ENCODE results near the gene SIAH1.

The SIAH1 gene

DNA sequence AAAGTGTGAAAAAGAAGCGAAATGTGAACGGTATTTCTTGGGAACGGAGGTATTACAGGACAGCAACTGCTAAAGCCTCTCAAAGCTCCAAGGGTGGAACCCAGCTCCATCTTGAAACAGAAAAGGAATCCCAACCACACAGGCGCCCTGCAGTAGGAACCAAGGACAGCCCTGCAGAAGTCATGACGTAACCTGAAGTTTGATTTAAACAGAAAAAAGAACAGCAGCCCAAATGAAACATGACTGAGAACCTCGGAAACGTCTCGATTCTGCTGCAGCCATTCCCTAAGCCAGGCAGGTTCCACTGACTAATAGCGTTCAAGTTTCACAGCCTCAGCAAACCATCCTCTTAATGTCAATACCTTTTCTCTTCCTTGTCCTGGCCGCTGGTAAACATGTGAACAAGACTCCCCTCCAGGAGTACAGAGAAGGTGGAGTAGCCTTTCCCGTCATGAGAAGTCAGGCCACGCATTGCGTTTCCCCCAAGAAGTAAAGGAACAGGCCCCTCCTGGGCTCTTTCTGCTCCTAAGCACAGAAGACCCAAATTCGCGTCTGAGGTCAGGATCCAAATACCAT, 20.1 kb downstream of the SIAH1 start:
- no peaks in the 10 kb centered on the region for H3K27me3 ChIP-seq (ENCODE audit: low read depth, low read length)
- no peak overlapping the region for H3K9ac ChIP-seq (ENCODE audit: low read length)
- H3K4me2 ChIP-seq (ENCODE audit: low read length) = peak overlapping the region; percentile 79
- H3K36me3 ChIP-seq (replicated peaks; ENCODE audit: low read depth, low read length) = peaks cover 6% of the 10 kb centered on the region
- no peak overlapping the region for H2AFZ ChIP-seq (ENCODE audit: low read depth, low read length)
- H3K4me3 ChIP-seq (ENCODE audit: low read length) = peak overlapping the region; percentile 78; the same call in 1 of the 2 replicates
- H3K4me1 ChIP-seq (ENCODE audit: low read length) = peaks cover 21% of the 10 kb centered on the region; the same call in 1 of the 2 replicates
- no peaks in the 10 kb centered on the region for H3K9me3 ChIP-seq (ENCODE audit: insufficient read depth, low read length)
- H3K27ac ChIP-seq (ENCODE audit: low read length) = no peak overlapping the region
- H4K20me1 ChIP-seq (ENCODE audit: insufficient read depth, low read length) = peaks cover 82% of the 10 kb centered on the region
- TF ChIP-seq EZH2phosphoT487 (IDR thresholded peaks at IDR 0.05; ENCODE audit: low read depth) = no peak
- TF ChIP-seq, protein P1, sequence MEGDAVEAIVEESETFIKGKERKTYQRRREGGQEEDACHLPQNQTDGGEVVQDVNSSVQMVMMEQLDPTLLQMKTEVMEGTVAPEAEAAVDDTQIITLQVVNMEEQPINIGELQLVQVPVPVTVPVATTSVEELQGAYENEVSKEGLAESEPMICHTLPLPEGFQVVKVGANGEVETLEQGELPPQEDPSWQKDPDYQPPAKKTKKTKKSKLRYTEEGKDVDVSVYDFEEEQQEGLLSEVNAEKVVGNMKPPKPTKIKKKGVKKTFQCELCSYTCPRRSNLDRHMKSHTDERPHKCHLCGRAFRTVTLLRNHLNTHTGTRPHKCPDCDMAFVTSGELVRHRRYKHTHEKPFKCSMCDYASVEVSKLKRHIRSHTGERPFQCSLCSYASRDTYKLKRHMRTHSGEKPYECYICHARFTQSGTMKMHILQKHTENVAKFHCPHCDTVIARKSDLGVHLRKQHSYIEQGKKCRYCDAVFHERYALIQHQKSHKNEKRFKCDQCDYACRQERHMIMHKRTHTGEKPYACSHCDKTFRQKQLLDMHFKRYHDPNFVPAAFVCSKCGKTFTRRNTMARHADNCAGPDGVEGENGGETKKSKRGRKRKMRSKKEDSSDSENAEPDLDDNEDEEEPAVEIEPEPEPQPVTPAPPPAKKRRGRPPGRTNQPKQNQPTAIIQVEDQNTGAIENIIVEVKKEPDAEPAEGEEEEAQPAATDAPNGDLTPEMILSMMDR (IDR thresholded peaks at IDR 0.05; ENCODE audit: low read depth, low read length) = no peak
- H3K79me2 ChIP-seq (ENCODE audit: low read length) = peaks cover 98% of the 10 kb centered on the region

GRCh38 chr16:48361540-48362144, 23.6 kb downstream of the SIAH1 start:
- Histone ChIP-seq H3K27ac (ENCODE audit: low read length) (no peak overlapping the region), H3K4me1 (ENCODE audit: low read length) (peaks cover 6% of the 10 kb centered on the region; the same call in 1 of the 2 replicates), H4K20me1 (ENCODE audit: insufficient read depth, low read length) (peaks cover 51% of the 10 kb centered on the region), H3K36me3 (replicated peaks; ENCODE audit: low read depth, low read length) (peaks cover 6% of the 10 kb centered on the region), H3K9me3 (ENCODE audit: insufficient read depth, low read length) (no peaks in the 10 kb centered on the region), H3K4me2 (ENCODE audit: low read length) (no peak overlapping the region), H3K79me2 (ENCODE audit: low read length) (peaks cover 93% of the 10 kb centered on the region), H2AFZ (ENCODE audit: low read depth, low read length) (no peak overlapping the region), H3K9ac (ENCODE audit: low read length) (no peak overlapping the region), H3K4me3 (ENCODE audit: low read length) (no peak overlapping the region), H3K27me3 (ENCODE audit: low read depth, low read length) (no peaks in the 10 kb centered on the region)
- no peak for TF ChIP-seq EZH2phosphoT487 (IDR thresholded peaks at IDR 0.05; ENCODE audit: low read depth)
- TF ChIP-seq, protein P1 (IDR thresholded peaks at IDR 0.05; ENCODE audit: low read depth, low read length) = no peak

- no peak for TF ChIP-seq EZH2phosphoT487 (IDR thresholded peaks at IDR 0.05; ENCODE audit: low read depth)
- TF ChIP-seq, protein P1 (IDR thresholded peaks at IDR 0.05; ENCODE audit: low read depth, low read length) = no peak
- Histone ChIP-seq H2AFZ (ENCODE audit: low read depth, low read length) (no peak overlapping the region), H4K20me1 (ENCODE audit: insufficient read depth, low read length) (peaks cover 45% of the 10 kb centered on the region), H3K4me1 (ENCODE audit: low read length) (peaks cover 5% of the 10 kb centered on the region; the same call in 1 of the 2 replicates), H3K9me3 (ENCODE audit: insufficient read depth, low read length) (no peaks in the 10 kb centered on the region), H3K4me3 (ENCODE audit: low read length) (no peak overlapping the region), H3K4me2 (ENCODE audit: low read length) (no peak overlapping the region), H3K79me2 (ENCODE audit: low read length) (peaks cover 87% of the 10 kb centered on the region), H3K36me3 (replicated peaks; ENCODE audit: low read depth, low read length) (peaks cover 7% of the 10 kb centered on the region), H3K27me3 (ENCODE audit: low read depth, low read length) (no peaks in the 10 kb centered on the region), H3K9ac (ENCODE audit: low read length) (no peak overlapping the region), H3K27ac (ENCODE audit: low read length) (no peak overlapping the region)
These were observed 24.2 kb downstream of the SIAH1 start for GRCh38 chr16:48361012-48361411.

- Histone ChIP-seq H3K9me3 (ENCODE audit: insufficient read depth, low read length) (no peaks in the 10 kb centered on the region), H4K20me1 (ENCODE audit: insufficient read depth, low read length) (peaks cover 35% of the 10 kb centered on the region), H3K27me3 (ENCODE audit: low read depth, low read length) (no peaks in the 10 kb centered on the region), H3K27ac (ENCODE audit: low read length) (no peak overlapping the region), H3K4me2 (ENCODE audit: low read length) (no peak overlapping the region), H3K36me3 (replicated peaks; ENCODE audit: low read depth, low read length) (peaks cover 11% of the 10 kb centered on the region), H3K4me1 (ENCODE audit: low read length) (no peaks in the 10 kb centered on the region), H2AFZ (ENCODE audit: low read depth, low read length) (no peak overlapping the region), H3K9ac (ENCODE audit: low read length) (no peak overlapping the region), H3K79me2 (ENCODE audit: low read length) (peaks cover 79% of the 10 kb centered on the region), H3K4me3 (ENCODE audit: low read length) (no peak overlapping the region)
- TF ChIP-seq, protein P1 (IDR thresholded peaks at IDR 0.05; ENCODE audit: low read depth, low read length) = no peak
- TF ChIP-seq EZH2phosphoT487 (IDR thresholded peaks at IDR 0.05; ENCODE audit: low read depth) = no peak
These were observed 25.2 kb downstream of the SIAH1 start for GRCh38 chr16:48359983-48360382.
